ENCODE data around the gene TBC1D9. TPM values are rescaled to one million over a fixed set of nuclear protein-coding genes. Genes with fewer than 3 reads are reported as not detected.
A peak's percentile ranks its signal among the peaks of the same experiment; 100 is the strongest.
"Not testable (repeated sequence)": the region's sequence is repeated elsewhere in the genome, so short reads cannot be mapped to it uniquely, and the experiment has no call there.

Gene TBC1D9
- 3.1 TPM for polyA plus RNA-seq (2012; ENCODE audit: low read depth, missing spikeins)

DNA sequence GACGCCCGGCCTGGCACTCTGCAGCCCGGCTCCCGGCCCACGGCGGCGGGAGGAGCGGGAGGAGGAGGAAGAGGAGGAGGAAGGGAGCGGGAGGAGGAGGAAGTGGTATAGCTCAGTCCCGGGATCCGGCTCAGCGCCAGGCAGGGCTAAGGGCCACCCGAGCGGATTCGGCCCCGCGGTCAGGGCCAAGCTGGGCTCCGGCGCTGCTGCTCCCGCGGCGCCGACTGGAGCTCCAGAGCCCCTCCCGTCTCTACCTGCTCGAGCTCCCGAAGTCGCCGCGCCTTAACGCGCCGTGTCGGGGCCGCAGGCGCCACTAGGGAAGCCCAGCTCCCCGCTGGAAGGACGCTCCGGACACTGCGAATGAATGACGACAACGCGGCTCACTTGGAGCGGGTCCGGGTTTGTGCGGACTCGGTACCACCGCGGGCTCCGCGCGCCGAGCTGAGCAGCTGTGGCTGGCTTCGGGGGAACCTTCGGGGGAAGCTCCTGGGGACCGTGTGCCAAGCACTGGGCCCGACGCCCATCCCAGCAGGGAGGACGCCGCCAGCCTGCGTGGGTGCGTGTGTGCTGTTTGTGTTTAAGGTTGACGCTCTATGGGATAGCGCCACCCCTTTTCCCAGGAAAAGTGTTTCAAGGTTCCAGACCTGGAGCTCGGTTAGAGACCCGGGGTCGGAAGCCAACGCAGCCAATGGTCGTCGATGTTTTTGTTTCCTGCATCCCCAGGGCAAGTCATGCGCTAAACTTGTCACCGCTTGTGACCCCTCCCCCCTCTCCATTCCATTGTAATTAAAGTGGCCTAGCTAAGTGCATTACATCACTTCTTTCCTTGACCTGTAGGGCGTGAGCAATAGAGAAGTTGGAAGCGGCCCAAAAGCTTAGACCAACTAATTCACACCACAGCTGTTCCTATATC, at the start of gene TBC1D9:
TBC1D9 (minus strand) TSS at position 67 of the 913 bp plus-strand sequence. CDS start 340 bp downstream, outside the sequence.
- FAIRE-seq (peak; percentile 80), DNase-seq (ENCODE audit: insufficient read length, low spot score) (peak; percentile 46)
- no peak for TF ChIP-seq PAX5 (IDR thresholded peaks at IDR 0.05; ENCODE audit: insufficient read depth, low read length, severe bottlenecking)
- TF ChIP-seq POLR2AphosphoS5 (IDR thresholded peaks at IDR 0.05; ENCODE audit: low read depth, low read length): 0 out of 2 replicates have a peak, but pooled peaks have one; percentile 25
- TF ChIP-seq POU2F2 (IDR thresholded peaks at IDR 0.05; ENCODE audit: low read depth, low read length): no peak
- TF ChIP-seq SPI1 (IDR thresholded peaks at IDR 0.05; ENCODE audit: low read depth, low read length): peak; percentile 42; the same call in 1 of the 2 replicates
- TF ChIP-seq POLR2A (IDR thresholded peaks at IDR 0.05; ENCODE audit: low read depth, low read length): 0 out of 2 replicates have a peak, but pooled peaks have one; percentile 35
- TF ChIP-seq TAF1 (IDR thresholded peaks at IDR 0.05; ENCODE audit: low read depth, low read length): no peak

DNA sequence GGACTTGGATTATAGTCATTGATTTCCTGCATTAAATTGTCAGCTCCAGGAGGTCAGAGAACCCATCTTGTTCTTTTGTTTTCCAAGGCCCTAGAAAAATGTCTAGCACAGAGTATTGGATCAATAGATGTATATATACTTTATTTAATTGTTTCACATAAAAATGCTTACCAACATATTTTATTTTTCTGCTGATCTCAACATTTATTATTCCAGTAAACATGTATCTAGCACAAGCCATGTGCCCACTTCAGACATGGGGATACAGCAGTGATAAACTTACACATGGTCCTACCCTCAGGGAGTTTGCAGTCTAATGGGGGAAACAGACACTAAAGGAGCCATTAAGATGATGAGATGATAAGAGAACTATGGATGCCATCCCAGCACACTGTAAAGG, 49.1 kb upstream of the TBC1D9 start:
- TF ChIP-seq POLR2AphosphoS5 (IDR thresholded peaks at IDR 0.05; ENCODE audit: low read depth, low read length) (no peak), PAX5 (IDR thresholded peaks at IDR 0.05; ENCODE audit: insufficient read depth, low read length, severe bottlenecking) (no peak), SPI1 (IDR thresholded peaks at IDR 0.05; ENCODE audit: low read depth, low read length) (no peak), POU2F2 (IDR thresholded peaks at IDR 0.05; ENCODE audit: low read depth, low read length) (no peak), POLR2A (IDR thresholded peaks at IDR 0.05; ENCODE audit: low read depth, low read length) (no peak), TAF1 (IDR thresholded peaks at IDR 0.05; ENCODE audit: low read depth, low read length) (no peak)
- DNase-seq (ENCODE audit: insufficient read length, low spot score) (no peak), FAIRE-seq (peak; percentile 50)

DNA sequence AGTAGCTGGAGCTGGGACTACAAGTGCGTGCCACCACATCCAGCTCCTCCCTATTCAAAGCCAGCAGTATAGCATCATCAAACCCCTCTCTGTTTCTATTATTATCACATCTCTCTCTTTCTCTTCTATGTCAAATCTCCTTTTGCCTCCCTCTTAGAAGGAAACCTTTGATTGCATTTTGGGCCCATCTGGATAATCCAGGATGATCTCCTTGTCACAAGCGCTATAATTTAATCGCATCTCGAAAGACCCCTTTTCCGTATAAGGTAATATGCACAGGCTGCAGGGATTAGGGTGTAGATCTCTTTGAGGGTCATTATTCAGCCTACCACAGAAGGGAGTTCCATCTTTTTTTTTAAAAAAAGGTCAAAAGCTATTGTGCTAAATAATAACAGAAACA, 46.4 kb upstream of the TBC1D9 start:
- DNase-seq (ENCODE audit: insufficient read length, low spot score): no peak
- TF ChIP-seq POU2F2 (IDR thresholded peaks at IDR 0.05; ENCODE audit: low read depth, low read length) (no peak), POLR2A (IDR thresholded peaks at IDR 0.05; ENCODE audit: low read depth, low read length) (no peak), SPI1 (IDR thresholded peaks at IDR 0.05; ENCODE audit: low read depth, low read length) (no peak), TAF1 (IDR thresholded peaks at IDR 0.05; ENCODE audit: low read depth, low read length) (no peak), POLR2AphosphoS5 (IDR thresholded peaks at IDR 0.05; ENCODE audit: low read depth, low read length) (no peak), PAX5 (IDR thresholded peaks at IDR 0.05; ENCODE audit: insufficient read depth, low read length, severe bottlenecking) (no peak)
- FAIRE-seq: no peak

DNA sequence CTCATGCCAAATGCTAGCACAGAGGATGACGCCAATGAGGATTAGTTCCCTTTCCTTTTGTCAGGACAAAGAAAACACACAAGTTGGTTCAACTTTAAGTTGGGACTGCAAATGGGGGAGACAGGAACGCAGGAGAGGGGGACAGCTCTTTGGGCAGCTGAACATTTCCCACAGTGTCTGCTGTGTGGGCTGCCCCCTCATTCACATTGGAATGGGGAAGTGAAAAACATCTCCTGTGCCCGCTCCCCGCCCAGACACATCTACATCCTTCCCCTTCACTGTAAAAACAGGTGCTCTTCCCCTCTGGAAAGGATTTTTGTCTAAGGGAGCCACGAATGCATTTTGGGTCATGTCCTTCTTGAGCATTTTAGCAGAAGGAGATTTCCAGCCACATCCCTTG, 44.5 kb upstream of the TBC1D9 start:
- TF ChIP-seq SPI1 (IDR thresholded peaks at IDR 0.05; ENCODE audit: low read depth, low read length): peak; percentile 96
- no peak for TF ChIP-seq POLR2AphosphoS5 (IDR thresholded peaks at IDR 0.05; ENCODE audit: low read depth, low read length)
- FAIRE-seq (peak; percentile 95), DNase-seq (ENCODE audit: insufficient read length, low spot score) (no peak)

DNA sequence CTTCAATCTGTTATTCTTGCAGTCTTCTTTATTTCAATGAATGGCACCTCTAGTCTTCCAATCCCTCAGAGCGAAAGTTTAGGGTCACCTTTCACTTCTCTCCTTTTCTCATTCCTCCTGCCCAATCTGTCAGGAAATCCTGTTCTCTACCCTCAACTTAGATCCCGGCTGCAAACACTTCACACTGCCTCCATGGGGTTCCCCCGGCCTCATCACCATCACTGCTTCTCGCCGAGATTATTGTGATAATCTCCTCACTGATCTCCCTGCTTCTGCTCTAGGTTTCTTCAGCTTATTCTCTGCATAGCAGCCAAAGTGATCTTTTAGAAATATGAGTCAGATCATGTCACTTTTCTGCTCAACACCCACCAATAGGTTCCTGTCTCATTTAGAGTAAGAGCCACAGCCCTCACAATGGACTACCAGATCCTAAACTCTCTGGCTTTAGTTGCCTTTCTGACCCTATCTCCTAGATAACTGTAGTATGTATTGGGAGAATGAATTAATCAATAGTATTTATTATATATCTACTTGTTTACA, 43.6 kb upstream of the TBC1D9 start:
- peak; percentile 5 for FAIRE-seq

DNA sequence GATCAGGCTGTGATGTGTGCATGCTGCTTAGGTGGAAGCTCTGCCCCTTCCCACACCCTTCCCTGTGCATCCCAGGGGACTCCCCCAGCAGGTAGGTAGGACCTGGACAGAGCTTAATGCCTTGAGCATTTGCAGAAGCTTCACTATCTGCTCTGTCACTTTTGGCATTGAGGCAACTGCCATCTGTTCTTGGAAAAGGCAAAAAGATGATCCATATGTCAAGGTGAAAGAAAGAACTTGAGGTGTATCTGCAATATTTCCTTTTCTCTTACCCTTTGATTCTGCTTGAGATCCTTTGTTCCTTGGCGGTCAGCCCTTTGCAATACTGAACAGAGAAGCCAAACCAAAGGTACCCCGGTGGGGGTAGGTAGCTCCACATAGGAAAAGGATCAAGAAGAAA, 37.1 kb upstream of the TBC1D9 start:
- FAIRE-seq (peak; percentile 51), DNase-seq (ENCODE audit: insufficient read length, low spot score) (no peak)
- TF ChIP-seq TAF1 (IDR thresholded peaks at IDR 0.05; ENCODE audit: low read depth, low read length) (no peak), POU2F2 (IDR thresholded peaks at IDR 0.05; ENCODE audit: low read depth, low read length) (no peak), SPI1 (IDR thresholded peaks at IDR 0.05; ENCODE audit: low read depth, low read length) (no peak), PAX5 (IDR thresholded peaks at IDR 0.05; ENCODE audit: insufficient read depth, low read length, severe bottlenecking) (no peak), POLR2AphosphoS5 (IDR thresholded peaks at IDR 0.05; ENCODE audit: low read depth, low read length) (no peak), POLR2A (IDR thresholded peaks at IDR 0.05; ENCODE audit: low read depth, low read length) (no peak)

More for the DNA sequence above, 43.6 kb upstream of the TBC1D9 start:
- DNase-seq (ENCODE audit: insufficient read length, low spot score): no peak
- TF ChIP-seq TAF1 (IDR thresholded peaks at IDR 0.05; ENCODE audit: low read depth, low read length) (no peak), POLR2AphosphoS5 (IDR thresholded peaks at IDR 0.05; ENCODE audit: low read depth, low read length) (no peak), POLR2A (IDR thresholded peaks at IDR 0.05; ENCODE audit: low read depth, low read length) (no peak), PAX5 (IDR thresholded peaks at IDR 0.05; ENCODE audit: insufficient read depth, low read length, severe bottlenecking) (no peak), SPI1 (IDR thresholded peaks at IDR 0.05; ENCODE audit: low read depth, low read length) (no peak), POU2F2 (IDR thresholded peaks at IDR 0.05; ENCODE audit: low read depth, low read length) (no peak)

DNA sequence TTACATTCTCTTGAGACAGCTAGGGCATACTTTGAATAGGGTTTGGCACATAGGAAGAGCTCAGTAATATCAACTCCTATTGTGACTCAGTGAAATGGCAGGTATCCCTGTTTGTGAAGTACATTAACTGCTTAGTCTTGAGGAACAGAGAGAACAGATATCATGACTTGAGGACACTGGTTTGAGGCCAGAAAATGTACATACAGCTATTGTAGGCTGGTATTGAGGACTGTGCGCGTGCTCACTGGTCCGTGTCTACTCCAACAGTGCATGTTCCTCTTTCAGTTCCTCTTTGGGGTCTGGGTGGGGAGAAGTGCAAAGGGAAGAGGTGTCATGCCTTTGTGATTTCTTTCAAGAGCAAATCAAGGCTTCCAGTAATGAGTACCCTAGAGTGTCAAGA, 34.6 kb upstream of the TBC1D9 start:
- peak; percentile 38 for DNase-seq (ENCODE audit: insufficient read length, low spot score)
- peak; percentile 100 for FAIRE-seq
- TF ChIP-seq TAF1 (IDR thresholded peaks at IDR 0.05; ENCODE audit: low read depth, low read length) (no peak), PAX5 (IDR thresholded peaks at IDR 0.05; ENCODE audit: insufficient read depth, low read length, severe bottlenecking) (peak; percentile 97), SPI1 (IDR thresholded peaks at IDR 0.05; ENCODE audit: low read depth, low read length) (peak; percentile 100)

DNA sequence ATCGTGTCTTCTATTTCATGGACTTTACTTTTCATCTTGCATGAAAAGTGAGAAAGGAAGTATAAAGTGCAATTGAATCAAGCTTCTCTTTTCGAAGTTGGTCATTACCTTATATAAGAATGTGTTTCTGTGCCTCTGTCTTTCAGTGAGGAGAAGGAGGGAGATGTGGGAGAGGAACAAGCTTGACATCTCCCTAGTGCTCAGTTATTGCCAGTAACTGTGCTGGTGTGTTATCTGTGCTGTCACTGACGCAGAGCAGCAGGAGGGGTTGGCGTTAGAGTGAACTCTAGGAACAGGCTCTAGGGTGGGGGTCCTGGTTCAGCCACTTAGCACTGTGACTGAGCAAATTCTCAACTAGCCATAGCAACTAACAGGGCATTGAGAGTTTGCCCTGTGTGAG, 34.0 kb upstream of the TBC1D9 start:
- TF ChIP-seq SPI1 (IDR thresholded peaks at IDR 0.05; ENCODE audit: low read depth, low read length) (no peak), POU2F2 (IDR thresholded peaks at IDR 0.05; ENCODE audit: low read depth, low read length) (no peak)
- DNase-seq (ENCODE audit: insufficient read length, low spot score) (no peak), FAIRE-seq (no peak)

DNA sequence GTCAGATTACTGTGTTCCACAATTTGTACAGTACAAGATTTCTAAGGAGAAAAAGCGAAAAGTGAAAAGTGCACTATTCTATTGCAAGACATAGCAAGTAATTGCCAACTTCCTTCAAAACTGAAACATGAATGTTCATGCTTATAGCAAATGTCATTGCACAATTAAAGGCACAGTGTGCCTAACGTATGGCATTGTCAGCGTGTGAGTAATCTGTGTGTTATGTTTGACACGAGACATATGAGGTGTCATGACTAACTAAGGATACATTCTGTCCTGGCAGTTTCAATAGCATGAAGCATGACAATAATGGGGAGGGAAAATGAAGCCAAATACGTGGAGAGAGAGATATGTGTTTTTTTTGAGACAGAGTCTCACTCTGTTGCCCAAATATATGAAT, 33.6 kb upstream of the TBC1D9 start:
- no peak for DNase-seq (ENCODE audit: insufficient read length, low spot score)
- peak; percentile 99 for FAIRE-seq
- no peak for TF ChIP-seq POLR2A (IDR thresholded peaks at IDR 0.05; ENCODE audit: low read depth, low read length)
- no peak for TF ChIP-seq TAF1 (IDR thresholded peaks at IDR 0.05; ENCODE audit: low read depth, low read length)
- TF ChIP-seq POU2F2 (IDR thresholded peaks at IDR 0.05; ENCODE audit: low read depth, low read length): peak; percentile 40; the same call in 1 of the 2 replicates
- TF ChIP-seq POLR2AphosphoS5 (IDR thresholded peaks at IDR 0.05; ENCODE audit: low read depth, low read length): no peak
- no peak for TF ChIP-seq PAX5 (IDR thresholded peaks at IDR 0.05; ENCODE audit: insufficient read depth, low read length, severe bottlenecking)

DNA sequence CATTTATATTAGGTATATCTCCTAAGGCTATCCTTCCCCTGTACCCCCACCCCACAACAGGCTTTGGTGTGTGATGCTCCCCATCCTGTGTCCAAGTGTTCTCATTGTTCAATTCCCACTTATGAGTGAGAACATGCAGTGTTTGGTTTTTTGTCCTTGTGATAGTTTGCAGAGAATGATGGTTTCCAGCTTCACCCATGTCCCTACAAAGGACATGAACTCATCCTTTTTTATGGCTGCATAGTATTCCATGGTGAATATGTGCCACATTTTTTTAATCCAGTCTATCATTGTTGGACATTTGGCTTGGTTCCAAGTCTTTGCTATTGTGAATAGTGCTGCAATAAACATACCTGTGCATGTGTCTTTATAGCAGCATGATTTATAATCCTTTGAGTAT, 26.6 kb upstream of the TBC1D9 start:
- not testable (repeated sequence) for DNase-seq (ENCODE audit: insufficient read length, low spot score); FAIRE-seq

Data from GM12891 (cell line).